IPS-18a (cell line): ENCODE results near the gene ARSG.
"Not testable (repeated sequence)": the region's sequence is repeated elsewhere in the genome, so short reads cannot be mapped to it uniquely, and the experiment has no call there.

Experiments
- H3K27ac ChIP-seq: one replicate; pipeline ENCODE4 v1.5.1; 2013; ENCODE audit warnings: low read length
- H3K27me3 ChIP-seq: one replicate; pipeline ENCODE4 v1.6.1; 2013; ENCODE audit warnings: mild to moderate bottlenecking, low read length; ENCODE audit not compliant: control insufficient read depth, insufficient read depth
- H3K36me3 ChIP-seq: one replicate; pipeline ENCODE4 v1.6.1; 2013; ENCODE audit warnings: low read depth, low read length; ENCODE audit not compliant: control insufficient read depth
- H3K4me1 ChIP-seq: one replicate; pipeline ENCODE4 v1.6.1; 2013; ENCODE audit warnings: low read depth, low read length; ENCODE audit not compliant: control insufficient read depth
- H3K4me3 ChIP-seq: one replicate; pipeline ENCODE4 v1.5.1; 2013; ENCODE audit warnings: low read length
- H3K9ac ChIP-seq: one replicate; pipeline ENCODE4 v1.6.1; 2013; ENCODE audit warnings: mild to moderate bottlenecking, low read length, moderate library complexity
- H3K9me3 ChIP-seq: one replicate; pipeline ENCODE4 v1.6.1; 2013; ENCODE audit warnings: low read depth, low read length; ENCODE audit not compliant: control insufficient read depth

The ARSG gene

GRCh38 chr17:68324654-68325336 lies 33.5 kb downstream of the ARSG start:
- no peaks in the 10 kb centered on the region for H3K36me3 ChIP-seq
- H3K9ac ChIP-seq, result no peak overlapping the region
- no peaks in the 10 kb centered on the region for H3K27me3 ChIP-seq
- no peak overlapping the region for H3K4me3 ChIP-seq
- no peak overlapping the region for H3K27ac ChIP-seq
- no peaks in the 10 kb centered on the region for H3K9me3 ChIP-seq
- H3K4me1 ChIP-seq, result peaks cover 6% of the 10 kb centered on the region

DNA sequence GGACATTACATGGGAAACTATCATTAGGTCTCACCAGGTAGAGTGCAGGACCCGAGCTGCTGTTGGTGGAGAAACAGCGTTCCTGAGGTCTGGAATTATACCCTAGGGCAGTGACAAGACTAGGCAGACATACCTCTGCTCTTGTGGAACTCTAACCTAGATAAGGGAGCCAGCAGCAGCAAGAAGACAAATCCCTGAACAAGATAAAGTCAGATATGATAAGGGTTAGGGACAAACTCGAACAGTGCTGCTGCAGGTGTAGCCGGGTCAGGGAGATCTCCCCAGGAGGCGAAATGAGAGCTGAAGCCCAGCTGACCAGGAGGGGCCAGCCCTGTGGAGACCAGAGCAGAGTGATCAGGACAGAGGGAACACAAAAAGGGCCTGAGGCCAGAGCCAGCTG lies 34.7 kb downstream of the ARSG start:
- no peaks in the 10 kb centered on the region for H3K36me3 ChIP-seq
- H3K9me3 ChIP-seq, result no peaks in the 10 kb centered on the region
- no peaks in the 10 kb centered on the region for H3K27me3 ChIP-seq
- H3K4me1 ChIP-seq, result peaks cover 6% of the 10 kb centered on the region
- H3K27ac ChIP-seq, result no peak overlapping the region
- H3K4me3 ChIP-seq, result no peak overlapping the region
- no peak overlapping the region for H3K9ac ChIP-seq

DNA sequence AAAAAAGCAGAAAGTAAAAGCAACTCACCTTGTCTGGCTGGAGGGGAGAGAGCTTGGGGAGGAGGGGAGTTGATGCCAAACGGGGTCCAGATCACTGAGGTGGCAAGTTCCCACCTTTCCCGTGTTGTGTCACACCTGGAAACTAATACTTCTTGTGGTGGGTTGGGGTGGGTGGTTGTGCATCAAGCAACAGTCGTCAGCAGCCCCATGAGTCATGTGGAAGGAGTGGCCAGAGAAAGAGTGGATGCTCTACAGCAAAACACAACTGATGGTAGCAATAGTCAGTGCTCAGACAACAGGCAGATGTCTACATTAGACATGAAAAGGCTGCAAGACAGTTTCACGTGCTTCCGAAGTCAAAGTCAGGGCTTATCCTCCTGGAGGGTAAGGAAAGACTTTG lies 35.4 kb downstream of the ARSG start:
- H3K27ac ChIP-seq, result no peak overlapping the region
- H3K36me3 ChIP-seq, result no peaks in the 10 kb centered on the region
- H3K4me3 ChIP-seq, result no peak overlapping the region
- peaks cover 2% of the 10 kb centered on the region for H3K4me1 ChIP-seq
- H3K9ac ChIP-seq, result no peak overlapping the region
- no peaks in the 10 kb centered on the region for H3K27me3 ChIP-seq
- no peaks in the 10 kb centered on the region for H3K9me3 ChIP-seq

- H3K27me3 ChIP-seq, result no peaks in the 10 kb centered on the region
Observed at GRCh38 chr17:68327823-68328557, 36.7 kb downstream of the ARSG start.

GRCh38 chr17:68328676-68329075 lies 37.4 kb downstream of the ARSG start:
- Histone ChIP-seq H3K36me3 (no peaks in the 10 kb centered on the region), H3K9me3 (no peaks in the 10 kb centered on the region), H3K27me3 (no peaks in the 10 kb centered on the region), H3K27ac (no peak overlapping the region), H3K4me3 (no peak overlapping the region), H3K9ac (no peak overlapping the region), H3K4me1 (no peaks in the 10 kb centered on the region)

More at GRCh38 chr17:68327823-68328557, 36.7 kb downstream of the ARSG start:
- Histone ChIP-seq H3K36me3 (no peaks in the 10 kb centered on the region), H3K4me3 (no peak overlapping the region), H3K9ac (no peak overlapping the region), H3K9me3 (no peaks in the 10 kb centered on the region), H3K4me1 (no peaks in the 10 kb centered on the region), H3K27ac (no peak overlapping the region)

DNA sequence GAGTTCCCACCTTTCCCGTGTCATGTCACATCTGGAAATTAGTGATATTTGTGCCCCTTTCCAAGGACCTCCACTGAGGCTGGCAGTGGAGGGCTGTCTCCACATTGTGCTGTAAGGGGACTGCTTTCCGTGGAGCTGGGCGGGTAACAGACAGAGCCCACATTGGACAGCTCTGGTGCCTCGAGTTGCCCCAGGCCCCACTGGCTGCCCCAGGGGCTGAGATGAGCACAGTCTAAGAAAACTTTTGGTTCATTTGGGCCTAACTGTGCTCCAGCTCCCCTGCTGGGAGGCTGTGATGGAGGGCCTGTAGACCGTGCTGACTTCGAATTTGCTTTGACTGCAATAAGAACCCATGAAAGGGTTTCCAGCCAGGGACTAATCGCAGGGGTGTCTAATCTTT lies 38.0 kb downstream of the ARSG start:
- H3K9ac ChIP-seq, result no peak overlapping the region
- H3K4me1 ChIP-seq, result no peaks in the 10 kb centered on the region
- H3K36me3 ChIP-seq, result no peaks in the 10 kb centered on the region
- H3K9me3 ChIP-seq, result no peaks in the 10 kb centered on the region
- H3K4me3 ChIP-seq, result no peak overlapping the region
- H3K27ac ChIP-seq, result no peak overlapping the region
- no peaks in the 10 kb centered on the region for H3K27me3 ChIP-seq

- not testable (repeated sequence) for H3K9ac ChIP-seq, H3K9me3 ChIP-seq, H3K27ac ChIP-seq, H3K36me3 ChIP-seq, H3K4me1 ChIP-seq, H3K27me3 ChIP-seq, H3K4me3 ChIP-seq
Observed at GRCh38 chr17:68331932-68332331, 40.6 kb downstream of the ARSG start.

DNA sequence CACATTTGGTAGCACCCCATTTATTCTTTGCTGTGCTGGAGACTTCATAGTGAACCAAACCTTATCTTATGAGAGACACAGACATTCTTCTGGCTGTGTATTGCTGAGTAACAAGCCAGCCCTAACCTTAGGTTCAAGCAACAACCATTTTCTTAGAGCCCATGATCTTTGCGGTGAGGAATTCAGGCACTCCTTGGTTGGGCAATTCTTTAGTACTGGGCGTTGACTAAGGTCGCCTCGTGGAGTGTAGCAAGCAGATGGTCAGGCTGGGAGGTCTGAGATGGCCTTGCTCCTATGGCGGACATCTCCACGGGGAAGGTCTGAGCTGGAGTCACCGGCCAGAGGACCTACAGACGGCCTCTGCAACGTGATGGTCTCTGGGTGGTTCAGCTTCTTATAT lies 43.1 kb downstream of the ARSG start:
- H3K36me3 ChIP-seq, result no peaks in the 10 kb centered on the region
- H3K9ac ChIP-seq, result no peak overlapping the region
- H3K4me1 ChIP-seq, result no peaks in the 10 kb centered on the region
- H3K27me3 ChIP-seq, result no peaks in the 10 kb centered on the region
- H3K4me3 ChIP-seq, result no peak overlapping the region
- H3K9me3 ChIP-seq, result no peaks in the 10 kb centered on the region
- H3K27ac ChIP-seq, result no peak overlapping the region

DNA sequence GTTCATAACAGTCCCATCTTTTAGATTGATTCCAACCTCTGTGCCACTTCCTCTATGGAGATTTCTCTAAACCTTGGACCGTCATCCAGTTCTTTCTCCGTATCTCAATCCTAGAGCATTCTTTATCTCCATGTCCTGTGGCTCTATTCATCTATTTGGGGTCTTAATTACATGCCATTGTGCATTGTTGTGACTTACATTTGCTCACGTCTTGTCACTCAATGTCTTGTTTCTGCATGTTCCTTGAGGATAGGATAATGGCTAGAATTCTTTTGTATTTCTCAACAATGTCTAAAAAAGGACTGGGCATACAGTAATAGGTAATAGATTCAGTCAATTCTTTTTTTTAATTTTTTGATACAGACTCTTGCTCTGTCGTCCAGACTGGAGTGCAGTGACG lies 50.2 kb downstream of the ARSG start:
- Histone ChIP-seq H3K27ac (no peak overlapping the region), H3K27me3 (no peaks in the 10 kb centered on the region), H3K4me1 (peaks cover 3% of the 10 kb centered on the region), H3K9me3 (no peaks in the 10 kb centered on the region), H3K9ac (no peak overlapping the region), H3K36me3 (no peaks in the 10 kb centered on the region), H3K4me3 (no peak overlapping the region)

GRCh38 chr17:68343976-68344375 lies 52.7 kb downstream of the ARSG start:
- no peaks in the 10 kb centered on the region for H3K27me3 ChIP-seq
- no peaks in the 10 kb centered on the region for H3K9me3 ChIP-seq
- no peak overlapping the region for H3K27ac ChIP-seq
- H3K4me3 ChIP-seq, result no peak overlapping the region
- H3K9ac ChIP-seq, result no peak overlapping the region
- no peaks in the 10 kb centered on the region for H3K36me3 ChIP-seq
- peaks cover 4% of the 10 kb centered on the region for H3K4me1 ChIP-seq

- H3K9me3 ChIP-seq, result no peaks in the 10 kb centered on the region
- H3K9ac ChIP-seq, result no peak overlapping the region
- H3K27ac ChIP-seq, result no peak overlapping the region
- no peaks in the 10 kb centered on the region for H3K36me3 ChIP-seq
- no peaks in the 10 kb centered on the region for H3K27me3 ChIP-seq
- peaks cover 4% of the 10 kb centered on the region for H3K4me1 ChIP-seq
- no peak overlapping the region for H3K4me3 ChIP-seq
Observed at GRCh38 chr17:68344701-68345136, 53.4 kb downstream of the ARSG start.

DNA sequence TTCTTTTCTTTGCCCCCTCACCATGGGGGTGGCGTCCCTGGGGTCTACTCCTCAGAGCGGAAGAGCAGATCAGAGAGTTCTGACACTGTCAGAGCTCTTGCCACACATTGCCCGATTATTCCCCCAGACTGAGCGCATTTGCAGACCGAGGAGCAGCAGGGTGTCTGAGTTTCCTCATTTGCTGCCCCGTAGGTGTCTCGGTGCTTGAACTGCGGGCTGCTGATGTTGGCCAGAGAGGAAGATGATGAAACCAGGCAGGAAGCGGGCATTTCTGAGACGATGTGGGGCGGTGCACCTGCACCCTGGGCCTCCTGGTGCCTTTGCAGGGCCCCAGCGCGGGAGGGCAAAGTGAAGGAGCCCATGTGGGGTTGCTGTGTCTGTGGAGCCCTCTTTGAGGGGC lies 55.2 kb downstream of the ARSG start:
- no peak overlapping the region for H3K4me3 ChIP-seq
- H3K4me1 ChIP-seq, result peaks cover 4% of the 10 kb centered on the region
- H3K27ac ChIP-seq, result no peak overlapping the region
- no peak overlapping the region for H3K9ac ChIP-seq
- H3K9me3 ChIP-seq, result no peaks in the 10 kb centered on the region
- no peaks in the 10 kb centered on the region for H3K27me3 ChIP-seq
- no peaks in the 10 kb centered on the region for H3K36me3 ChIP-seq
